ENCODE results near the gene ATP5PB. TPM values are rescaled to one million over a fixed set of nuclear protein-coding genes. Genes with fewer than 3 reads are reported as not detected.

The ATP5PB gene
- total and polyA plus RNA-seq, 7 donors = 157 to 849 (median 217) TPM

GRCh38 chr1:111504097-111504496 is 54.8 kb downstream of the ATP5PB start:
- Histone ChIP-seq H3K4me1 (peaks cover 0 to 44% (median 33%) of the 10 kb centered on the region in 4 donors), H3K27me3 (no peaks in the 10 kb centered on the region), H3K4me3 (no peak overlapping the region), H3K36me3 (no peaks in the 10 kb centered on the region), H3K27ac (peak overlapping the region; percentile 1 to 41 (median 36)), H3K9me3 (no peaks in the 10 kb centered on the region)
- 63 to 84% methylated on average over 6 of the region's 6 CpGs for WGBS, 2 donors
- intact Hi-C loops (cut with DNase I) = no loop called here
- no peak for TF ChIP-seq CTCF (IDR thresholded peaks at IDR 0.05)
- no peak for TF ChIP-seq EP300 (IDR thresholded peaks at IDR 0.05)
- TF ChIP-seq POLR2AphosphoS5 (IDR thresholded peaks at IDR 0.05) = no peak
- TF ChIP-seq POLR2A (IDR thresholded peaks at IDR 0.05) = no peak
- DNase-seq = no peak

- WGBS, 2 donors = 72 to 86% methylated on average over 6 of the region's 6 CpGs
- Histone ChIP-seq H3K27ac (peak overlapping the region; percentile 20 to 93 (median 68)), H3K36me3 (no peaks in the 10 kb centered on the region), H3K4me1 (peaks cover 0 to 59% (median 49%) of the 10 kb centered on the region in 4 donors), H3K9me3 (no peaks in the 10 kb centered on the region), H3K27me3 (no peaks in the 10 kb centered on the region), H3K4me3 (no peak overlapping the region)
- TF ChIP-seq CTCF (IDR thresholded peaks at IDR 0.05) = no peak
- TF ChIP-seq POLR2AphosphoS5 (IDR thresholded peaks at IDR 0.05) = peak in 1 of 4 donors; percentile 33
- no peak for TF ChIP-seq POLR2A (IDR thresholded peaks at IDR 0.05)
- TF ChIP-seq EP300 (IDR thresholded peaks at IDR 0.05) = no peak
- intact Hi-C loops (cut with DNase I) = loop anchor here (5.0 kb wide), 1 partner anchor 202 kb away; no protein-coding TSS in a partner anchor
- no peak for DNase-seq
These were observed 56.4 kb downstream of the ATP5PB start for GRCh38 chr1:111505641-111506119.

- Histone ChIP-seq H3K9me3 (no peaks in the 10 kb centered on the region), H3K27me3 (no peaks in the 10 kb centered on the region), H3K36me3 (no peaks in the 10 kb centered on the region), H3K4me1 (peaks cover 0 to 65% (median 53%) of the 10 kb centered on the region in 4 donors), H3K4me3 (no peak overlapping the region), H3K27ac (peak overlapping the region; percentile 20 to 93 (median 68))
- 43 to 72% methylated on average over 2 of the region's 2 CpGs for WGBS, 2 donors
- DNase-seq = no peak
- no peak for TF ChIP-seq CTCF (IDR thresholded peaks at IDR 0.05)
- no peak for TF ChIP-seq POLR2A (IDR thresholded peaks at IDR 0.05)
- no peak for TF ChIP-seq EP300 (IDR thresholded peaks at IDR 0.05)
- no peak for TF ChIP-seq POLR2AphosphoS5 (IDR thresholded peaks at IDR 0.05)
- intact Hi-C loops (cut with DNase I) = loop anchor here (5.0 kb wide), 1 partner anchor 201 kb away; no protein-coding TSS in a partner anchor
These were observed 57.3 kb downstream of the ATP5PB start for GRCh38 chr1:111506561-111506960.

- DNase-seq = peak; percentile 89
- Histone ChIP-seq H3K4me1 (peaks cover 0 to 74% (median 60%) of the 10 kb centered on the region in 4 donors), H3K27me3 (no peaks in the 10 kb centered on the region), H3K36me3 (no peaks in the 10 kb centered on the region), H3K4me3 (peak overlapping the region in 3 of 4 donors; percentile 26 to 31 (median 30)), H3K27ac (peak overlapping the region; percentile 91 to 95 (median 94)), H3K9me3 (no peaks in the 10 kb centered on the region)
- WGBS, 2 donors = 3 to 4% methylated on average over 15 of the region's 15 CpGs
- intact Hi-C loops (cut with DNase I) = loop anchor here (1.0 to 5.0 kb wide), 4 partner anchors 113 to 247 kb away; partner anchors contain the start of gene DDX20
- TF ChIP-seq POLR2A (IDR thresholded peaks at IDR 0.05) (no peak), POLR2AphosphoS5 (IDR thresholded peaks at IDR 0.05) (peak in 2 of 4 donors; percentile 17 to 27), EP300 (IDR thresholded peaks at IDR 0.05) (no peak), CTCF (IDR thresholded peaks at IDR 0.05) (no peak)
These were observed 58.3 kb downstream of the ATP5PB start for GRCh38 chr1:111507411-111508201.

Data from sigmoid colon (tissue), 7 donors.